PC-3 (cell line): Measurements from ENCODE around the gene FBLN7.

Experiments
- CTCF ChIP-seq: fragments of 300-600 bp; sonication (generic); conservative IDR thresholded peaks from 2 replicates; pipeline ENCODE4 v1.5.1; 2017; ENCODE audit warnings: antibody characterized with exemption, low read depth, mild to moderate bottlenecking, low read length
- EZH2 ChIP-seq: fragments of 300-600 bp; sonication (generic); IDR thresholded peaks from one replicate; pipeline ENCODE4 v1.6.1; 2017; ENCODE audit warnings: antibody characterized with exemption, mild to moderate bottlenecking, low read length; ENCODE audit not compliant: unreplicated experiment
- EZH2phosphoT487 ChIP-seq: fragments of 300-600 bp; sonication (generic); IDR thresholded peaks from 2 replicates; pipeline ENCODE4 v1.6.1; 2018; ENCODE audit warnings: mild to moderate bottlenecking, antibody characterized with exemption, low read length, borderline replicate concordance

DNA sequence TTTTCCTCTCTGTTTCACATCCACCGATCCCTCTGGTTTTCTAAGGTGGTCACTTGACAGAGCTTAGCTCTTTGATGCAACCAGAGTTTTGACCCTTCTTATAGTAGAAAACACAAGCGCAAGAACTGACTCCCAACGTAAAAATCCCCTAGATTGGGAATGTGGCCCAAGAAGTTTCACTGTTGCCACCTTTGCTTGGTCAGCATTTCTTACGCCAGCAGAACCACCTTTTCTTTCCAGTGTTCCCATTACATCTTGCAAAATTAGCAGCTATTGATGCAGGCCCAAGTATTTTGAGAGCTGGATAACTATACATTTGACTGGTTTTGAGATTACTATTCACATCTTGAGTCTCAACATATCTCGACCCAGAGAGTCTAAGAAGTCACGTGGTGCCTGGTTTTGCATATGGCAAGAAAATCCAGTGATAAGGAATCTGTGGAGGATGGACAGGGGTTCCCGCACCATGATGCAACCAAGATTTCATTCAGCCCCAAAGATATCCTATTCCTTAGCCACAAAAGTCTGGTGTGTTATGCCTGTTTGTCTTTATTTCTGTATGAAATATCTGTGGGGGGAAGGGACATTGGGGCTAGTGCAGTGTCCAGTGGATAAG lies 37.9 kb downstream of the FBLN7 start:
- no peak for TF ChIP-seq CTCF
- TF ChIP-seq EZH2: no peak
- TF ChIP-seq EZH2phosphoT487: no peak
